GM18526 (cell line): ENCODE results near the gene USP47.

Source experiments
- POLR2A ChIP-seq: IDR thresholded peaks from 3 replicates; pipeline ENCODE4 v1.6.1; 2011; ENCODE audit not compliant: insufficient read length; ENCODE audit errors: extremely low read depth

The USP47 gene

DNA sequence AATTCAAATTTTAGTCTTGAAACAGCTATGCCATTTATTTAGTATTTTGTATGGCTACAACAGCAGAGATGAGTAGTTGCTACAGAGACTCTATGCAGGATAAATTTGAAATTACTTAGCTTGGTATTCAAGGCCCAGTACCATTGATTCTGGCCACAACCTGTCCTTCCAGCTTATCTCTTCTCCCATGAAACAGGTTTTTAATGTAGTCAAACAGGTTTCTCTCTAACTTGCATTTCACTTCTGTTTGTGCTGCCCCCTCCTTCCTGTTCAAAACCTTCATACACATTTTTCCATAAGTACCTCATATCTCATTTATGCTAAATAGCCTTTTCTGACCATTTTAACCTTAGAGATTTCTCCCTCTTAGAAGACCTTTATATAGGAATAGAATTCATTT is 3.3 kb downstream of the USP47 start:
- no peak for TF ChIP-seq POLR2A

- no peak for TF ChIP-seq POLR2A
Measured at GRCh38 chr11:11845551-11845950, 3.8 kb downstream of the USP47 start.

- TF ChIP-seq POLR2A, result no peak
Measured at GRCh38 chr11:11847082-11847481, 5.3 kb downstream of the USP47 start.

GRCh38 chr11:11848891-11849746 is 7.3 kb downstream of the USP47 start:
- no peak for TF ChIP-seq POLR2A

DNA sequence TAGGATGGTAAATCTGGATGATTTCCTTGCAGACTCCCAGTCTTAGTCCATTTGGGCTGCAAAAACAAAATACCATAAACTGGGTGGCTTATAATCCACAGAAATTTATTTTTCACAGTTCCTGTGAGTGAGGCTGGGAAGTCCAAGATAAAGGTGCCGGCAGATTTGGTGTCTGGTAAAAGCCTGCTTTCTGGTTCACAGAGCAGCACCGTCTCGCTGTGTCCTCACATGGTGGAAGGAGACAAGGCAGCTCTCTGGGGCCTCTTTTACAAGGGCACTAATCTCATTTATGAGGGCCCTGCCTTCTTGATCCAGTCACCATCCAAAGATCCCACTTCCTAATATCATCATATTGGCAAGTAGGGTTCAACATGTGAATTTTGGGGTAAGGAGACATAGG is 8.9 kb downstream of the USP47 start:
- TF ChIP-seq POLR2A, result no peak

GRCh38 chr11:11856638-11857037 is 14.9 kb downstream of the USP47 start:
- no peak for TF ChIP-seq POLR2A

GRCh38 chr11:11857769-11858168 is 16.0 kb downstream of the USP47 start:
- no peak for TF ChIP-seq POLR2A

GRCh38 chr11:11858676-11859075 is 16.9 kb downstream of the USP47 start:
- no peak for TF ChIP-seq POLR2A

DNA sequence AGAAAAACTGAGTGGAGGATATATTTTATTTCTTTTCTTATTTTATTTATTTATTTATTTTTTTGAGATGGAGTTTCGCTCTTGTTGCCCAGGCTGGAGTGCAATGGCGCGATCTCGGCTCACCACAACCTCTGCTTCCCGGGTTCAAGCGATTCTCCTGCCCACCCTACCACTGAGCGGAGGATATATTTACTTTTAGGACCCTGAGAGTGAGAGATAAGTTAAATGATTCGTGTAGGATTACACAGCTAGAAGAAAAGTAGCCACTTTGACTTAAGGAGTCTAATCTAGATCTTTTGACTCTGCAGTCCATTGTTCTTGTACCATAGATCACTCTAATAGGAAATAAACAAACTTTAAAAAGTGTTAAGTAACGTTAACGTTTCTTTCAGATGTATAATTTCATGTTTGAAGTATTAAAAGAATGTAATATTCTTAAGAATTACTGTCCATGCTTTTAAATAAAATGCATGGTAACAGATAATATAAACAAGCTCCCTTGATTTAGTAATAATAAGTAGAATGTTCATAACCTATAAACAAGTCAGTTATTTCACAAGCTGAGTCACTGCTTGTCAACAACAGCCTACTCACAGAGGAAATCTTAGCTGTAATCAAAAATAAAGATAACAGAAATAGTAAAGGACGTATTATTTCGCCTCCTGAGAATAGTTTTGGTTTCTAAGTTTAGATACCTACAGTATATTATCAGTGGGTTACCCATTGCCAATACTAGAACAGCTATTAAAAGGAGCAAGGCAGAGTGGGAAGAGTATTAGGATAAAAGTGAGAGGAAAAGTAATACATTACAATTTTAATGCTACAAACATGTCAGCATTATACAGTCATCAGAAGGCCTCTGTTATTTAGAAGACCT is 18.6 kb downstream of the USP47 start:
- TF ChIP-seq POLR2A, result no peak

DNA sequence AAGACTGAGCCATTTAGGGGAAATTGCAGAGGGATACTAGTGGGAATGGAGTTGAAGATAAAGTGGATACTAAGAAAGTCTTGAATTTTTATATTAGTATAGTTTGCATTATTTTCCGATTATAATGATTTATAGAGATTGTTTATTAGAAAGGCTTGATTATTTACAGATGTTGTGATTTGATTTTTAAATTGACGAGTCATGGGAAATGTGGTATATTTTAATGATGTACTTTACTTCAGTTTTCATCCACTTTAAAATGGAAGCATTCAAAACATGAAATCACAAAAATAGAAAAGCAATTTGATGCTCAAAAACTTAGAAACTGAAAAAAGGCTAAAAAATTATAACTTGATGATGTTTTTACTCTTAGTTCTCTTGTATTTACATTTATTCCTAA is 21.2 kb downstream of the USP47 start:
- no peak for TF ChIP-seq POLR2A

DNA sequence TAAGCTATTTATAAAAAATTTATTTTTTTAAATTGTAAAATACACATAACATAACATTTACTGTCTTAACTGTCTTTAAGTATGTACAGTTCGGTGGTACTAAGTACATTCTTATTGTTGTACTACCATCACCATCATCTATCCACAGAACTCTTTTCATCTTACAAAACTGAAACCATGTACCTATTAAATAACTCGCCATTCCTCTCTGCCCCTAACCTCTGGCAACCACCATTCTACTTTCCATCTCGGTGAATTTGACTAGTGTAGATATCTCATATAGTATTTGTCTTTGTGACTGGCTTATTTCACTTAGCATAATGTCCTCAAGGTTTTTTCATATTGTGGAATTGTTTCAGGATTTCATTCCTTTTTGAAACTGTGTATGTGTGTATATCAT is 22.6 kb downstream of the USP47 start:
- TF ChIP-seq POLR2A, result no peak

DNA sequence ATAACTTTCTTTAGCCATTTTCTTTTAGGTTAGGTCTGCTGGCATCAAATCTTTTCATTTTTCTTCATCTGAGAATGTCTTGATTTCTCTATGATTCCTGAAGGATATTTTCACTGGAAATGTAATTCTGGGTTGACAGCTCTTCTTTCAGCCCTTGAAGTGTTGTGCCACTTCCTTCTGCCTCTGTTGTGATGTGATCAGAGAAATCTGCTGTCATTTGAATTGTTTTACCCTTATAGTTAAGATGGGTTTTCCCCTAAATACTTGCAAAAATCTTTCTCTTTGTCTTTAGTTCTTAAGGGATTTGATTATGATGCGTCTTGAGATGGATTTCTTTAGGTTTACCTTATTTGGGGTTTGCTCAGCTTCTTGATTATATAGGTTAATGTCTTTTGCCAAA is 23.0 kb downstream of the USP47 start:
- TF ChIP-seq POLR2A, result no peak

- no peak for TF ChIP-seq POLR2A
Measured at GRCh38 chr11:11865449-11865848, 23.7 kb downstream of the USP47 start.

DNA sequence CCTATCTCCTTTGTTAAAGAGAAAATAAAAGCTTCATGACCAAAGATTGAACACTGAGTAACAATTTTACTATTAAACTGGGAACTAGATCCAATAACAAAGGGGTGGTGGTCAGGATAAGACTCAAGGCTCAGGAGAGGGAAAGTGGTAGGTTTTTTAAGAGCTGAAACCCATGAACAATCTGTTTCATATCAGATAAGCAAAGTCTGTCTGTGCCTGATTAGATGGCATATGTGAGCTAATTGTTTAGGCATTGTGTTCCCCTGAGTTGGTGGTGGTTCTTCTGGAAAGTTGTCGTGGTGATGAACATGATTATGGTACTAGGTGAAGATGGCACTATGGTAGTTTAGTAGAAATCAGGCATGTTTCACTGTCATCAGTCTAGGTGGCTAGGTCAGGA is 24.4 kb downstream of the USP47 start:
- TF ChIP-seq POLR2A, result no peak

GRCh38 chr11:11867720-11868119 is 25.9 kb downstream of the USP47 start:
- no peak for TF ChIP-seq POLR2A

DNA sequence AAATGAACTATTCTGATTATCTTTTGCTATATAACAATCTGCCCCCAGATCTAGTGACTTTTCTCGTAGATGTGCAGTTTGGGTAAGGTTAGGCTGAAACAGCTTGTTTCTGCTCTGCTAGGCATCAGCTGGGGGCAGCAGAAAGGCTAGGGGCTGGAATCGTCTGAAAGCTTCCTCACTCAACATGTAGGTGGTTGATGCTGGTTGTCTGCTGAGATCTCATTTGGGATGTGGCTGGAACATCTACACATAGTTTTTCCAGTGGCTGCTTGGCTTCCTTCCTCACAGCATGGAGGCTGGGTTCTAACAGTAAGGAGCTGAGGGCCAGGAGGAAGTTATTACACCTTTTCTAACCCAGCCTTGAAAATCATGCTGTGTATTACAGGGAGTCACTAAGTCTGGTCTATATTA is 30.2 kb downstream of the USP47 start:
- no peak for TF ChIP-seq POLR2A
